H1 (cell line): ENCODE results near the gene CDH6. TPM values are rescaled to one million over a fixed set of nuclear protein-coding genes. Genes with fewer than 3 reads are reported as not detected.
A peak's percentile ranks its signal among the peaks of the same experiment; 100 is the strongest.

Experiments
- CTCF ChIA-PET: fragments of 300-600 bp; sonication (Branson Sonifier 250); formaldehyde crosslinking; loops from one replicate; lab custom pipeline; 2021; ENCODE audit not compliant: partially characterized antibody; lab: Charles Lee
- POLR2A ChIA-PET: fragments of 300-600 bp; sonication (Branson Sonifier 250); formaldehyde crosslinking; loops from one replicate; lab custom pipeline; 2021; ENCODE audit warnings: inconsistent platforms; ENCODE audit not compliant: partially characterized antibody; lab: Charles Lee
- DNase-seq, 2 experiments: peaks; one replicate each; pipeline versions ENCODE4 v3.0.0 to v3.0.0-alpha.2; 2010 to 2022; ENCODE audit warnings: low spot score in 2 of 2, low read depth in 1 of 2, mixed read lengths in 1 of 2
- FAIRE-seq: peaks from 2 replicates; lab custom pipeline; 2011; peaks lifted over from hg19 to GRCh38; lab: Jason Lieb, UNC
- H2AFZ ChIP-seq: 2 replicates; pipeline ENCODE4 v1.8.1; 2012; ENCODE audit warnings: low read length, inconsistent platforms
- H2AK5ac ChIP-seq: 2 replicates; pipeline ENCODE4 v1.6.1; 2013; ENCODE audit warnings: low read depth, low read length
- H2BK120ac ChIP-seq: replicated peaks from 2 replicates; pipeline ENCODE3; 2013; ENCODE audit warnings: low read depth, low read length, inconsistent platforms
- H2BK12ac ChIP-seq: 2 replicates; pipeline ENCODE4 v1.6.1; 2013; ENCODE audit warnings: low read depth, low read length
- H2BK15ac ChIP-seq: 2 replicates; pipeline ENCODE4 v1.6.1; 2013; ENCODE audit warnings: low read length
- H2BK20ac ChIP-seq: 2 replicates; pipeline ENCODE4 v1.6.1; 2013; ENCODE audit warnings: low read length
- H2BK5ac ChIP-seq: 2 replicates; pipeline ENCODE4 v1.6.1; 2013; ENCODE audit warnings: low read depth, low read length
- H3K14ac ChIP-seq: 2 replicates; pipeline ENCODE4 v1.6.1; 2013; ENCODE audit warnings: inconsistent platforms; ENCODE audit not compliant: insufficient read length
- H3K18ac ChIP-seq: 2 replicates; pipeline ENCODE4 v1.6.1; 2013; ENCODE audit warnings: low read length; ENCODE audit errors: extremely low read depth
- H3K23ac ChIP-seq: 2 replicates; pipeline ENCODE4 v1.6.1; 2013; ENCODE audit warnings: inconsistent platforms; ENCODE audit not compliant: insufficient read length
- H3K23me2 ChIP-seq: 2 replicates; pipeline ENCODE4 v1.6.1; 2013; ENCODE audit warnings: low read depth, low read length
- H3K27ac ChIP-seq: 2 replicates; pipeline ENCODE4 v1.6.1; 2011; ENCODE audit warnings: low read depth, low read length, inconsistent platforms
- H3K27me3 ChIP-seq, 4 experiments: replicated peaks in 1 of 4; 1 replicate in 1 of 4; 2 replicates in 3 of 4; pipeline versions ENCODE4 v1.6.1 to v1.8.1; 2011 to 2013; ENCODE audit warnings: low read length in 3 of 4, mild to moderate bottlenecking in 3 of 4, inconsistent platforms in 2 of 4, mixed read lengths in 2 of 4, moderate library complexity in 1 of 4; ENCODE audit not compliant: control insufficient read depth in 3 of 4, insufficient read depth in 3 of 4; ENCODE audit errors: extremely low read depth in 1 of 4
- H3K36me3 ChIP-seq, 4 experiments: 2 replicates each; pipeline versions ENCODE4 v1.6.1 to v1.8.1; 2011 to 2013; ENCODE audit warnings: mild to moderate bottlenecking in 4 of 4, low read length in 3 of 4, moderate library complexity in 2 of 4, control low read depth in 1 of 4, inconsistent platforms in 1 of 4; ENCODE audit not compliant: insufficient read depth in 4 of 4, control insufficient read depth in 2 of 4
- H3K4ac ChIP-seq: replicated peaks from 2 replicates; pipeline ENCODE3; 2013; ENCODE audit warnings: low read length, low read depth, mixed read lengths, inconsistent platforms; ENCODE audit not compliant: insufficient read length
- H3K4me1 ChIP-seq, 4 experiments: replicated peaks in 1 of 4; 1 replicate in 1 of 4; 2 replicates in 3 of 4; pipeline versions ENCODE4 v1.6.1 to v1.8.1; 2011 to 2013; ENCODE audit warnings: low read length in 3 of 4, inconsistent platforms in 2 of 4, mixed read lengths in 1 of 4; ENCODE audit not compliant: insufficient read depth in 4 of 4, control insufficient read depth in 3 of 4
- H3K4me2 ChIP-seq, 2 experiments: 2 replicates each; pipeline versions ENCODE4 v1.6.1 to v1.8.1; 2011 to 2013; ENCODE audit warnings: low read depth in 2 of 2, low read length in 2 of 2, control low read depth in 1 of 2, inconsistent platforms in 1 of 2, mild to moderate bottlenecking in 1 of 2; ENCODE audit not compliant: insufficient read depth in 1 of 2
- H3K4me3 ChIP-seq, 4 experiments: fragments of 200-600, 300-600 bp in 1 of 4; sonication (generic), shearing (Covaris generic), sonication (Bioruptor Twin) in 1 of 4; 2 replicates each; pipeline versions ENCODE4 v1.5.1 to v1.8.1; 2011 to 2016; ENCODE audit warnings: low read length in 4 of 4, low read depth in 3 of 4, control low read depth in 2 of 4, inconsistent platforms in 2 of 4, mild to moderate bottlenecking in 2 of 4, mixed read lengths in 1 of 4, moderate library complexity in 1 of 4; ENCODE audit not compliant: insufficient read depth in 2 of 4; ENCODE audit errors: extremely low read depth in 1 of 4
- H3K56ac ChIP-seq: replicated peaks from 2 replicates; pipeline ENCODE3; 2013; ENCODE audit warnings: low read depth, mild to moderate bottlenecking, mixed read lengths, low read length, inconsistent platforms; ENCODE audit not compliant: insufficient read length
- H3K79me1 ChIP-seq: 2 replicates; pipeline ENCODE4 v1.6.1; 2013; ENCODE audit warnings: low read depth, low read length, control low read depth
- H3K79me2 ChIP-seq, 2 experiments: 2 replicates each; pipeline versions ENCODE4 v1.6.1 to v1.8.1; 2012 to 2013; ENCODE audit warnings: low read length in 2 of 2, mild to moderate bottlenecking in 2 of 2, inconsistent platforms in 1 of 2; ENCODE audit not compliant: insufficient read depth in 2 of 2, control insufficient read depth in 1 of 2
- H3K9ac ChIP-seq, 4 experiments: replicated peaks in 1 of 4; 1 replicate in 1 of 4; 2 replicates in 3 of 4; pipeline versions ENCODE4 v1.6.1 to v1.8.1; 2011 to 2013; ENCODE audit warnings: low read depth in 3 of 4, low read length in 3 of 4, control low read depth in 2 of 4, mild to moderate bottlenecking in 2 of 4, moderate library complexity in 2 of 4, inconsistent platforms in 1 of 4; ENCODE audit errors: extremely low read depth in 1 of 4
- H3K9me3 ChIP-seq, 2 experiments: 2 replicates each; pipeline versions ENCODE4 v1.6.1 to v1.8.1; 2012 to 2013; ENCODE audit warnings: mild to moderate bottlenecking in 2 of 2, moderate library complexity in 2 of 2, control low read depth in 1 of 2, inconsistent platforms in 1 of 2, low read depth in 1 of 2, low read length in 1 of 2, mixed read lengths in 1 of 2; ENCODE audit not compliant: insufficient read depth in 2 of 2
- H4K20me1 ChIP-seq, 2 experiments: replicated peaks in 1 of 2; 2 replicates each; pipeline versions ENCODE3 to v1.8.1; 2011 to 2013; ENCODE audit warnings: inconsistent platforms in 2 of 2, low read length in 2 of 2, mild to moderate bottlenecking in 1 of 2; ENCODE audit not compliant: insufficient read depth in 2 of 2, control insufficient read depth in 1 of 2
- H4K5ac ChIP-seq: 2 replicates; pipeline ENCODE4 v1.6.1; 2013; ENCODE audit warnings: low read length, low read depth, mixed read lengths, inconsistent platforms; ENCODE audit not compliant: insufficient read length
- H4K8ac ChIP-seq: 2 replicates; pipeline ENCODE4 v1.8.0; 2013; ENCODE audit warnings: mild to moderate bottlenecking, moderate library complexity, low read length, inconsistent platforms; ENCODE audit not compliant: insufficient read depth; ENCODE audit errors: extremely low read depth
- H4K91ac ChIP-seq: replicated peaks from 2 replicates; pipeline ENCODE3; 2013; ENCODE audit warnings: low read length, mixed read lengths, inconsistent platforms; ENCODE audit not compliant: insufficient read length
- CBX8 ChIP-seq: fragments of 300-800, 300-1000 bp; sonication (generic); IDR thresholded peaks from 2 replicates; pipeline ENCODE4 v1.7.1; 2016; ENCODE audit warnings: low read depth, low read length, borderline replicate concordance
- YY1 ChIP-seq: IDR thresholded peaks from 2 replicates; pipeline ENCODE4 v1.6.1; 2011; ENCODE audit warnings: low read depth, mild to moderate bottlenecking, low read length
- ZNF274 ChIP-seq: IDR thresholded peaks from 2 replicates; pipeline ENCODE4 v1.7.0; 2012; ENCODE audit warnings: low read length, borderline replicate concordance; ENCODE audit errors: extremely low read depth
- WGBS, 2 experiments: shearing (Covaris generic) in 1 of 2; methylation state at CpG; one replicate each; pipeline versions ENCODE4 v1.1.6 to v1.1.7; 2013 to 2015; ENCODE audit warnings: low lambda C conversion rate in 2 of 2, mixed read lengths in 2 of 2, inconsistent platforms in 1 of 2, low coverage in 1 of 2, missing lambda C conversion rate in 1 of 2; ENCODE audit not compliant: insufficient replicate concordance in 2 of 2, insufficient coverage in 1 of 2, insufficient read length in 1 of 2; ENCODE audit errors: extremely low coverage in 1 of 2, missing lambda C conversion rate in 1 of 2; 5-methylcytosine and 5-hydroxymethylcytosine counted together
- polyA plus RNA-seq, 7 experiments: library from polyadenylated mRNA; depleted of rRNA in 3 of 7; stranded (reverse) in 5 of 7; unstranded in 2 of 7; fragments of >200 nt in 5 of 7; fragments of 200-250 nt in 2 of 7; gene quantifications; 1 replicate in 5 of 7; 2 replicates in 1 of 7; 4 replicates in 1 of 7; pipeline versions ENCODE4 v1.2.1 to v1.2.3, GENCODE V29; 2011 to 2013; ENCODE audit warnings: missing spikeins in 2 of 7, mixed read lengths in 2 of 7
- total RNA-seq: library from RNA; stranded (reverse); fragmentation: NEBNext Ultra II Directional; extraction: Animal tissue kit (Norgen Biotek cat#: 25700); gene quantifications from 2 replicates; pipeline ENCODE4 v1.2.1, GENCODE V29; 2021

CDH6 gene
- total and polyA plus RNA-seq, 2 of the 8 experiments (the other 6 are each of a cell fraction or from before 2014, with no cell fraction given), result 1.4 to 1.9 TPM

GRCh38 chr5:31359839-31360238 lies 166.4 kb downstream of the CDH6 start:
- WGBS, 2 experiments, result 81% methylated on average over 3 of the region's 3 CpGs; no CpG with 5 or more reads in 1 of the 2 experiments
- no peak for TF ChIP-seq ZNF274
- no peak for TF ChIP-seq CBX8
- TF ChIP-seq YY1, result no peak
- Histone ChIP-seq H3K23ac (no peak overlapping the region), H2BK15ac (no peak overlapping the region), H4K91ac (peak overlapping the region; percentile 20), H3K27me3 (no peaks in the 10 kb centered on the region), H3K9ac (no peak overlapping the region), H3K18ac (no peak overlapping the region), H3K79me1 (no peaks in the 10 kb centered on the region; the same call in 1 of the 2 replicates), H3K4me2 (no peak overlapping the region), H3K4me3 (no peak overlapping the region), H2AK5ac (no peak overlapping the region), H3K4ac (no peak overlapping the region), H3K36me3 (no peaks in the 10 kb centered on the region), H2BK20ac (0 out of 2 replicates have a peak overlapping the region, but pooled peaks have one; percentile 8), H4K8ac (no peak overlapping the region), H3K79me2 (no peaks in the 10 kb centered on the region), H3K9me3 (no peaks in the 10 kb centered on the region; a peak in 1 of 4 replicates), H2AFZ (no peak overlapping the region), H2BK5ac (no peak overlapping the region), H4K20me1 (no peaks in the 10 kb centered on the region), H2BK120ac (no peak overlapping the region), H3K4me1 (peaks cover 0 to 8% (median 2%) of the 10 kb centered on the region in 4 experiments; a peak in 2 of 7 replicates), H3K56ac (no peak overlapping the region), H4K5ac (no peak overlapping the region), H3K23me2 (peaks cover 5% of the 10 kb centered on the region; the same call in 1 of the 2 replicates), H2BK12ac (no peak overlapping the region), H3K14ac (no peak overlapping the region), H3K27ac (no peak overlapping the region)
- no peak for FAIRE-seq
- ChIA-PET POLR2A (no interaction called here), CTCF (interaction anchor here (1.1 to 1.2 kb wide), 2 partner anchors 15 to 23 kb away, joined by 4 to 7 read pairs; no protein-coding TSS in a partner anchor)
- DNase-seq, result no peak
